ENCODE measurements around the gene NTM.

The NTM gene

GRCh38 chr11:132039521-132039920 lies 669.1 kb downstream of the NTM start:
- no peak for TF ChIP-seq ARNT (IDR thresholded peaks at IDR 0.05)
- TF ChIP-seq SUZ12 (IDR thresholded peaks at IDR 0.05), result no peak
- TF ChIP-seq FOXK2 (IDR thresholded peaks at IDR 0.05), result no peak
- no peak for TF ChIP-seq NFRKB (IDR thresholded peaks at IDR 0.05)
- no peak for TF ChIP-seq FOXA1 (IDR thresholded peaks at IDR 0.05)
- TF ChIP-seq ELF4 (IDR thresholded peaks at IDR 0.05), result no peak
- TF ChIP-seq PKNOX1 (IDR thresholded peaks at IDR 0.05), result no peak
- TF ChIP-seq CTBP1 (IDR thresholded peaks at IDR 0.05; ENCODE audit: borderline replicate concordance), result no peak
- no peak for TF ChIP-seq TARDBP (IDR thresholded peaks at IDR 0.05)
- no peak for TF ChIP-seq BHLHE40 (IDR thresholded peaks at IDR 0.05; ENCODE audit: borderline replicate concordance)
- no peak for TF ChIP-seq HDGF (IDR thresholded peaks at IDR 0.05; ENCODE audit: borderline replicate concordance)
- TF ChIP-seq LEF1 (IDR thresholded peaks at IDR 0.05; ENCODE audit: borderline replicate concordance), result no peak
- no peak for TF ChIP-seq FOXM1 (IDR thresholded peaks at IDR 0.05; ENCODE audit: borderline replicate concordance)
- no peak for TF ChIP-seq SP1 (IDR thresholded peaks at IDR 0.05)
- DNase-seq (ENCODE audit: extremely low spot score), result no peak
- ChIA-PET POLR2A (no interaction called here), CTCF (no interaction called here)

- ChIA-PET POLR2A (no interaction called here), CTCF (no interaction called here)
- TF ChIP-seq PKNOX1 (IDR thresholded peaks at IDR 0.05) (no peak), FOXK2 (IDR thresholded peaks at IDR 0.05) (no peak), ZNF384 (IDR thresholded peaks at IDR 0.05) (no peak), FOXM1 (IDR thresholded peaks at IDR 0.05; ENCODE audit: borderline replicate concordance) (no peak), HDGF (IDR thresholded peaks at IDR 0.05; ENCODE audit: borderline replicate concordance) (no peak), L3MBTL2 (conservative IDR thresholded peaks at IDR 0.05) (no peak)
- DNase-seq (ENCODE audit: extremely low spot score), result no peak
Observed at GRCh38 chr11:132042296-132042695, 671.9 kb downstream of the NTM start.

- CTCF ChIA-PET, result no interaction called here
- POLR2A ChIA-PET, result no interaction called here
- TF ChIP-seq SP1 (IDR thresholded peaks at IDR 0.05) (no peak), L3MBTL2 (conservative IDR thresholded peaks at IDR 0.05) (no peak), ZNF384 (IDR thresholded peaks at IDR 0.05) (no peak), FOXA1 (IDR thresholded peaks at IDR 0.05) (no peak), SUZ12 (IDR thresholded peaks at IDR 0.05) (no peak), CTBP1 (IDR thresholded peaks at IDR 0.05; ENCODE audit: borderline replicate concordance) (no peak), BHLHE40 (IDR thresholded peaks at IDR 0.05; ENCODE audit: borderline replicate concordance) (no peak), FOXM1 (IDR thresholded peaks at IDR 0.05; ENCODE audit: borderline replicate concordance) (no peak), PKNOX1 (IDR thresholded peaks at IDR 0.05) (no peak), TARDBP (IDR thresholded peaks at IDR 0.05) (no peak), LEF1 (IDR thresholded peaks at IDR 0.05; ENCODE audit: borderline replicate concordance) (no peak), ELF4 (IDR thresholded peaks at IDR 0.05) (no peak), HDGF (IDR thresholded peaks at IDR 0.05; ENCODE audit: borderline replicate concordance) (no peak), NFRKB (IDR thresholded peaks at IDR 0.05) (no peak), FOXK2 (IDR thresholded peaks at IDR 0.05) (no peak)
- DNase-seq (ENCODE audit: extremely low spot score), result no peak
Observed at GRCh38 chr11:132043714-132044113, 673.3 kb downstream of the NTM start.

- TF ChIP-seq NFRKB (IDR thresholded peaks at IDR 0.05), result no peak
- TF ChIP-seq CTBP1 (IDR thresholded peaks at IDR 0.05; ENCODE audit: borderline replicate concordance), result no peak
- TF ChIP-seq BHLHE40 (IDR thresholded peaks at IDR 0.05; ENCODE audit: borderline replicate concordance), result no peak
- TF ChIP-seq ARNT (IDR thresholded peaks at IDR 0.05), result no peak
- no peak for TF ChIP-seq TARDBP (IDR thresholded peaks at IDR 0.05)
- no peak for TF ChIP-seq FOXM1 (IDR thresholded peaks at IDR 0.05; ENCODE audit: borderline replicate concordance)
- TF ChIP-seq FOXA1 (IDR thresholded peaks at IDR 0.05), result no peak
- no peak for TF ChIP-seq SP1 (IDR thresholded peaks at IDR 0.05)
- no peak for TF ChIP-seq SUZ12 (IDR thresholded peaks at IDR 0.05)
- TF ChIP-seq LEF1 (IDR thresholded peaks at IDR 0.05; ENCODE audit: borderline replicate concordance), result no peak
- no peak for TF ChIP-seq FOXK2 (IDR thresholded peaks at IDR 0.05)
- CTCF ChIA-PET, result no interaction called here
- no peak for DNase-seq (ENCODE audit: extremely low spot score)
- POLR2A ChIA-PET, result no interaction called here
Observed at GRCh38 chr11:132045107-132045506, 674.7 kb downstream of the NTM start.

- ChIA-PET CTCF (no interaction called here), POLR2A (no interaction called here)
- TF ChIP-seq ELF4 (IDR thresholded peaks at IDR 0.05) (no peak), HDGF (IDR thresholded peaks at IDR 0.05; ENCODE audit: borderline replicate concordance) (no peak), NFRKB (IDR thresholded peaks at IDR 0.05) (no peak), SP1 (IDR thresholded peaks at IDR 0.05) (no peak), ZNF384 (IDR thresholded peaks at IDR 0.05) (no peak), TARDBP (IDR thresholded peaks at IDR 0.05) (no peak), FOXM1 (IDR thresholded peaks at IDR 0.05; ENCODE audit: borderline replicate concordance) (no peak), ARNT (IDR thresholded peaks at IDR 0.05) (no peak), PKNOX1 (IDR thresholded peaks at IDR 0.05) (no peak)
- DNase-seq (ENCODE audit: extremely low spot score), result no peak
Observed at GRCh38 chr11:132046288-132046865, 676.0 kb downstream of the NTM start.

GRCh38 chr11:132047167-132047566 lies 676.8 kb downstream of the NTM start:
- CTCF ChIA-PET, result no interaction called here
- POLR2A ChIA-PET, result no interaction called here
- TF ChIP-seq SP1 (IDR thresholded peaks at IDR 0.05), result no peak
- no peak for TF ChIP-seq SUZ12 (IDR thresholded peaks at IDR 0.05)
- no peak for TF ChIP-seq HDGF (IDR thresholded peaks at IDR 0.05; ENCODE audit: borderline replicate concordance)
- TF ChIP-seq FOXM1 (IDR thresholded peaks at IDR 0.05; ENCODE audit: borderline replicate concordance), result no peak
- TF ChIP-seq PKNOX1 (IDR thresholded peaks at IDR 0.05), result no peak
- no peak for DNase-seq (ENCODE audit: extremely low spot score)
